Smooth muscle cell (in vitro differentiated cells): Measurements from ENCODE around the gene SMTNL2. TPM values are rescaled to one million over a fixed set of nuclear protein-coding genes. Genes with fewer than 3 reads are reported as not detected.

Source experiments
- DNase-seq: peaks from one replicate; lab custom pipeline; 2025; ENCODE audit not compliant: unreplicated experiment; lab: John Stamatoyannopoulos, UW
- H2AFZ ChIP-seq: fragments of 200-600 bp; sonication (generic); 2 replicates; pipeline ENCODE4 v1.6.0; 2016; ENCODE audit warnings: antibody characterized with exemption, low read depth, mild to moderate bottlenecking
- H3F3A ChIP-seq: fragments of 200-600 bp; sonication (generic); 2 replicates; pipeline ENCODE4 v1.6.0; 2017; ENCODE audit warnings: antibody characterized with exemption, low read depth
- H3K27ac ChIP-seq: fragments of 200-600 bp; sonication (generic); 2 replicates; pipeline ENCODE4 v1.5.1; 2016; ENCODE audit warnings: low read depth, mild to moderate bottlenecking
- H3K27me3 ChIP-seq: fragments of 200-600 bp; sonication (generic); 2 replicates; pipeline ENCODE4 v1.6.1; 2016; ENCODE audit warnings: low read depth, mild to moderate bottlenecking
- H3K36me3 ChIP-seq: fragments of 200-600 bp; sonication (generic); 2 replicates; pipeline ENCODE4 v1.5.1; 2016; ENCODE audit warnings: low read depth
- H3K4me1 ChIP-seq: fragments of 200-600 bp; sonication (generic); 2 replicates; pipeline ENCODE4 v1.5.1; 2016; ENCODE audit warnings: low read depth
- H3K4me2 ChIP-seq: fragments of 200-600 bp; sonication (generic); 2 replicates; pipeline ENCODE4 v1.6.0; 2016; ENCODE audit warnings: mild to moderate bottlenecking
- H3K4me3 ChIP-seq: fragments of 200-600 bp; sonication (generic); 2 replicates; pipeline ENCODE4 v1.5.1; 2016; ENCODE audit warnings: mild to moderate bottlenecking
- H3K79me2 ChIP-seq: fragments of 200-600 bp; sonication (generic); 2 replicates; pipeline ENCODE4 v1.6.0; 2016; ENCODE audit warnings: low read depth, mild to moderate bottlenecking
- H3K9ac ChIP-seq: fragments of 200-600 bp; sonication (generic); 2 replicates; pipeline ENCODE4 v1.6.0; 2016; ENCODE audit warnings: low read depth
- H3K9me3 ChIP-seq: fragments of 200-600 bp; sonication (generic); replicated peaks from 2 replicates; pipeline ENCODE4 v1.5.1; 2016; ENCODE audit warnings: low read depth
- H4K20me1 ChIP-seq: fragments of 200-600 bp; sonication (generic); 2 replicates; pipeline ENCODE4 v1.6.0; 2016; ENCODE audit warnings: low read depth
- CTCF ChIP-seq: fragments of 200-600 bp; sonication (generic); IDR thresholded peaks from 2 replicates; pipeline ENCODE4 v1.5.1; 2017; ENCODE audit warnings: borderline replicate concordance, mild to moderate bottlenecking, antibody characterized with exemption; ENCODE audit not compliant: insufficient read depth, poor library complexity, severe bottlenecking
- WGBS: methylation state at CpG from one replicate; pipeline ENCODE4 v1.1.7; 2016; ENCODE audit warnings: low lambda C conversion rate; 5-methylcytosine and 5-hydroxymethylcytosine counted together
- polyA plus RNA-seq: library from polyadenylated mRNA; unstranded; fragments of >200 nt; fragmentation: Nextera tagmentation; extraction: Ambion mirVana; gene quantifications from 2 replicates; pipeline ENCODE4 v1.2.1, GENCODE V29; 2016
- total RNA-seq: library from RNA; depleted of rRNA; stranded (reverse); fragments of >200 nt; gene quantifications from 2 replicates; pipeline ENCODE4 v1.2.3, GENCODE V29; 2014

SMTNL2 gene
- total and polyA plus RNA-seq, 2 experiments from 2014 or later, result 5.1 to 8.3 TPM

DNA sequence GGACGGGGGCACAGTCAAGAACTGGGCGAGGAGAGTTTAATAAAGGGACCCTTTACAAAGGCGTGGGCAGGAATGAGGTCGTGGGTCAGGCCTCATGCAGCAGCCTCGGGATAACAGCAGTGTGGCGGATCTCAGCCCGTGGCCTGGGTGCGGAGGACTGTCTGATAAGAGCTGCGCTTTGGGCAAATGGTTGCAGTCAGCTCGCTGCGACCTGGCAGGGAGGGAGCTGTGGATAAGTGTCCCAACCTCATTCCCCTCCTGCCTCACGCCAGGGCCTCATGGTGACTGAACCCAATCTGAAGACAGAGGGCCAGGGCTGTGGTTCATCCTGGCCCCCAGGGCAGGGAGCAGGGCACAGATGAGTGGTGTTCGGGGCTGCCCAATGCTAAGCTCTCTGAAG is 13.6 kb downstream of the SMTNL2 start:
- Histone ChIP-seq H3K4me2 (peak overlapping the region; percentile 36), H3K4me3 (no peak overlapping the region), H3K9me3 (no peaks in the 10 kb centered on the region), H3K36me3 (no peaks in the 10 kb centered on the region), H3K4me1 (peaks cover 30% of the 10 kb centered on the region), H2AFZ (no peak overlapping the region), H4K20me1 (no peaks in the 10 kb centered on the region), H3F3A (peaks cover 14% of the 10 kb centered on the region), H3K79me2 (no peaks in the 10 kb centered on the region), H3K27ac (no peak overlapping the region), H3K9ac (no peak overlapping the region), H3K27me3 (no peaks in the 10 kb centered on the region)
- no peak for TF ChIP-seq CTCF
- DNase-seq, result no peak
- WGBS, result 55% methylated on average over 13 of the region's 13 CpGs

DNA sequence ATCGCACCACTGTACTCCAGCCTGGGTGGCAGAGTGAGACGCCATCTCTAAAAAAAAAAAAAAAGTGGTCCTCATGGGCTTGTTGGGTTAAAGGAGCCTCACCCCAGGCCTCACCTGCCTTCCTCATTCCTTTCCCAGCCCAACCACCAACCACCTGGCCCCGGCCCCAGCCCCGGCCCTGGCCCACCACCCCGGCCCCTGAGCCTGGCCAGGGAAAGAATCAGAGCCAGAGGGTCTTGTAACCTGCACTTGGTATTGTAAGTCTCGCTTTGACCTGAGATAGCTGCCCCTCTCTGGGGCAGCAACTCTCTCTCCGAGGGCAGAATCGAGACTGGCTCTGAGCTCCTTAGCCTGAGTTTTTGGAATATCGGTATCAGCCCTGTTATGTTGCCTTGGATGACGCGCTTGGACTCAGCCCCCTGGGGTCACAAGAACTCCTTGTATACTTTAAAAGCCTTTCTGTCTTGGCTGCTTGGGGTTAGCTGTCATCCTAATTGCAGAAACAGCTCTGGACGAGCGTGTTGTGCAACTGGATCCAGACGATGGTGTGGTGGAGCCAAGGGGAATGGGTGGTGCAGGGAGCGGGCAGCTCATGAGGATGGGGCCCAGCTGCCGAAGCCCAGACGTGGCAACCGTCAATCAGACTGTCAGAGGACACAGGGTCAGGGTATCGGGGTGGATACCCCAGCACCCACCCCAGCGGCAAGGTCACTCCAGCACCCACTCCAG is 14.6 kb downstream of the SMTNL2 start:
- DNase-seq, result no peak
- peak overlapping the region; percentile 36 for H3K4me2 ChIP-seq
- H3K27ac ChIP-seq, result peak overlapping the region; percentile 1

DNA sequence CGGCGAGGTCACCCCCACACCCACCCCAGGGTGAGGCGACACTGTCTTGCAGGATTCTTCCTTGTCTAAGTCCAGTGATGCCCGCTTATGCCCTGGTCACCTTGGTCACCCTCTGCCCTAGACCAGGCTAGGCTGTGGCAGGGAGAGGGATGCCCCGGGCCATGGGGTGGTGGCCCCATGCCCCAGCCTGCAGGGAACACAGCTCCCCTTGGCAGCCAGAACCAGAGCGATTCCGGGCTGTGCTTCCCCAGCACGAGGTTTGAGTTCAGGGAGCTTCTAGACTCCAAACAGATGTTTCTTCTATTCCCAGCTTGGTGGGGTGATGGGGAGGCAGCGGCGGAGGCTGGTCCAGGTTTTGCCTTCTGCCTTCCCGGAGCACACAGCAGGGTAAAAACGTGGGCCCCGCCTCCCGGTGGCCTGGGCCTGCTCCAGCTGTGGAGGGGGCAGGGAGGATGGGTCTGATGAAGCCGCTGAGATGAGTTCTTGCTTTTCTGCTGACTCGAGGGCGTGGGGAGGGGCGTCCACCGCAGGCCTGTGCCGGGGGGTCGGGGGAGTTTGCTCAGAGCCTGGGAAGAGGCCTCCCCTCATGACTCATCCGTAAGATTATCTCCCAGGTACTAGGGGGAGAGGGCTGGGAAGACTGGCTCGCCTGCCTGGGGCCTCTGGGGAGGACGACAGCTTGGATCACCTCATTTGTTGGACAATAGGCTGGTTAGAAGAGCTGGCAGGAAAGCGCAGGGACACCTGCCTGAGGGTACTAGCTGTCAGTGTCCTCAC is 15.4 kb downstream of the SMTNL2 start:
- no peak overlapping the region for H3K9ac ChIP-seq
- H2AFZ ChIP-seq, result no peak overlapping the region
- H4K20me1 ChIP-seq, result no peaks in the 10 kb centered on the region
- peaks cover 36% of the 10 kb centered on the region for H3K4me1 ChIP-seq
- WGBS, result 27% methylated on average over 23 of the region's 25 CpGs
- no peaks in the 10 kb centered on the region for H3K36me3 ChIP-seq
- no peaks in the 10 kb centered on the region for H3K79me2 ChIP-seq
- peak overlapping the region; percentile 50 for H3K27ac ChIP-seq
- H3K4me2 ChIP-seq, result peak overlapping the region; percentile 36
- H3K4me3 ChIP-seq, result no peak overlapping the region
- H3K27me3 ChIP-seq, result no peaks in the 10 kb centered on the region
- H3F3A ChIP-seq, result peaks cover 14% of the 10 kb centered on the region
- H3K9me3 ChIP-seq, result no peaks in the 10 kb centered on the region
- peak; percentile 40 for DNase-seq
- TF ChIP-seq CTCF, result no peak

More for the DNA sequence above, 14.6 kb downstream of the SMTNL2 start:
- peaks cover 14% of the 10 kb centered on the region for H3F3A ChIP-seq
- TF ChIP-seq CTCF, result no peak
- H3K27me3 ChIP-seq, result no peaks in the 10 kb centered on the region
- no peak overlapping the region for H2AFZ ChIP-seq
- WGBS, result 24% methylated on average over 19 of the region's 20 CpGs
- H3K36me3 ChIP-seq, result no peaks in the 10 kb centered on the region
- no peaks in the 10 kb centered on the region for H3K79me2 ChIP-seq
- no peaks in the 10 kb centered on the region for H4K20me1 ChIP-seq
- H3K4me3 ChIP-seq, result no peak overlapping the region
- H3K4me1 ChIP-seq, result peaks cover 30% of the 10 kb centered on the region
- H3K9ac ChIP-seq, result no peak overlapping the region
- H3K9me3 ChIP-seq, result no peaks in the 10 kb centered on the region
